CD14-positive monocyte (primary cell): ENCODE measurements around the gene PCSK1N. TPM values are rescaled to one million over a fixed set of nuclear protein-coding genes. Genes with fewer than 3 reads are reported as not detected.

ENCODE experiments used
- DNase-seq, 3 donors: peaks; one replicate each; pipeline ENCODE4 v3.0.0-alpha.2; 2011 to 2022
- H2AFZ ChIP-seq: 2 replicates; pipeline ENCODE4 v1.6.0; 2012; ENCODE audit warnings: mild to moderate bottlenecking, low read depth, low read length, inconsistent platforms; ENCODE audit not compliant: insufficient read depth, poor library complexity, severe bottlenecking
- H3K27ac ChIP-seq, 2 donors: 1 replicate in 1 of 2; 2 replicates in 1 of 2; pipeline ENCODE4 v1.5.1; 2012 to 2013; ENCODE audit warnings: low read length in 2 of 2, control low read depth in 1 of 2, inconsistent platforms in 1 of 2, low read depth in 1 of 2, mild to moderate bottlenecking in 1 of 2
- H3K27me3 ChIP-seq, 2 donors: one replicate each; pipeline versions ENCODE4 v1.6.0 to v1.6.1; 2011 to 2013; ENCODE audit warnings: low read length in 2 of 2; ENCODE audit not compliant: control insufficient read depth in 2 of 2, insufficient read depth in 2 of 2
- H3K36me3 ChIP-seq, 2 donors: replicated peaks in 1 of 2; 1 replicate in 1 of 2; 2 replicates in 1 of 2; pipeline versions ENCODE4 v1.5.1 to v1.6.1; 2012 to 2013; ENCODE audit warnings: low read length in 2 of 2, control low read depth in 1 of 2, inconsistent platforms in 1 of 2, mild to moderate bottlenecking in 1 of 2; ENCODE audit not compliant: insufficient read depth in 2 of 2, control insufficient read depth in 1 of 2
- H3K4me1 ChIP-seq, 2 donors: 1 replicate in 1 of 2; 2 replicates in 1 of 2; pipeline versions ENCODE4 v1.5.1 to v1.6.1; 2012 to 2013; ENCODE audit warnings: low read length in 2 of 2, control low read depth in 1 of 2, inconsistent platforms in 1 of 2, mild to moderate bottlenecking in 1 of 2, moderate library complexity in 1 of 2; ENCODE audit not compliant: insufficient read depth in 2 of 2, control insufficient read depth in 1 of 2
- H3K4me2 ChIP-seq: replicated peaks from 2 replicates; pipeline ENCODE3; 2012; ENCODE audit warnings: low read length, moderate library complexity, mild to moderate bottlenecking; ENCODE audit not compliant: poor library complexity, severe bottlenecking; ENCODE audit errors: extremely low read depth
- H3K4me3 ChIP-seq, 3 experiments: fragments of 200-600 bp in 1 of 3; sonication (generic) in 1 of 3; replicated peaks in 1 of 3; 1 replicate in 2 of 3; 2 replicates in 1 of 3; pipeline ENCODE4 v1.5.1; 2011 to 2013; ENCODE audit warnings: low read length in 3 of 3, mild to moderate bottlenecking in 3 of 3, control low read depth in 2 of 3, low read depth in 2 of 3, inconsistent platforms in 1 of 3, moderate library complexity in 1 of 3
- H3K79me2 ChIP-seq: 2 replicates; pipeline ENCODE4 v1.6.0; 2012; ENCODE audit warnings: mild to moderate bottlenecking, control low read depth, inconsistent platforms, low read length, moderate library complexity; ENCODE audit not compliant: insufficient read depth
- H3K9ac ChIP-seq: 2 replicates; pipeline ENCODE4 v1.6.0; 2017; ENCODE audit warnings: low read length, mild to moderate bottlenecking; ENCODE audit not compliant: insufficient read depth, poor library complexity, severe bottlenecking
- H3K9me3 ChIP-seq, 2 donors: replicated peaks in 1 of 2; 1 replicate in 1 of 2; 2 replicates in 1 of 2; pipeline versions ENCODE4 v1.5.1 to v1.6.1; 2012 to 2013; ENCODE audit warnings: low read length in 2 of 2, control low read depth in 1 of 2; ENCODE audit not compliant: control insufficient read depth in 1 of 2, insufficient read depth in 1 of 2
- H4K20me1 ChIP-seq: 2 replicates; pipeline ENCODE4 v1.6.0; 2012; ENCODE audit warnings: mild to moderate bottlenecking, low read length, control low read depth, moderate library complexity; ENCODE audit not compliant: insufficient read depth
- H3K27ac Mint-ChIP-seq, 7 donors: one replicate each; pipeline ENCODE4 v1.8.0; 2020; ENCODE audit warnings: mild to moderate bottlenecking in 7 of 7, mixed read lengths in 7 of 7, moderate library complexity in 6 of 7, inconsistent platforms in 2 of 7
- H3K27me3 Mint-ChIP-seq, 3 donors: one replicate each; pipeline ENCODE4 v1.8.0; 2021 to 2022; ENCODE audit warnings: low read depth in 3 of 3, mild to moderate bottlenecking in 3 of 3, mixed read lengths in 3 of 3, moderate library complexity in 3 of 3, inconsistent platforms in 1 of 3
- H3K36me3 Mint-ChIP-seq, 2 donors: one replicate each; pipeline ENCODE4 v1.8.0; 2020; ENCODE audit warnings: mixed read lengths in 2 of 2, inconsistent platforms in 1 of 2, mild to moderate bottlenecking in 1 of 2
- H3K4me1 Mint-ChIP-seq: one replicate; pipeline ENCODE4 v1.8.0; 2020; ENCODE audit warnings: mild to moderate bottlenecking, mixed read lengths
- H3K4me3 Mint-ChIP-seq, 2 donors: one replicate each; pipeline ENCODE4 v1.8.0; 2020; ENCODE audit warnings: mild to moderate bottlenecking in 2 of 2, mixed read lengths in 2 of 2, moderate library complexity in 1 of 2
- H3K9me3 Mint-ChIP-seq, 7 donors: one replicate each; pipeline ENCODE4 v1.8.0; 2020 to 2022; ENCODE audit warnings: mixed read lengths in 7 of 7, mild to moderate bottlenecking in 6 of 7, moderate library complexity in 6 of 7, inconsistent platforms in 2 of 7
- CTCF ChIP-seq: fragments of 200-600 bp; IDR thresholded peaks from one replicate; pipeline ENCODE4 v1.8.0; 2022; ENCODE audit warnings: antibody characterized with exemption, mild to moderate bottlenecking
- WGBS: methylation state at CpG from one replicate; pipeline ENCODE4 v1.1.5; 2013; ENCODE audit warnings: missing lambda C conversion rate; ENCODE audit not compliant: insufficient coverage; 5-methylcytosine and 5-hydroxymethylcytosine counted together
- intact Hi-C, 2 donors: fragments of 100-400 bp; cut with micrococcal nuclease; formaldehyde crosslinking; loops; one replicate each; pipeline versions ENCODE4 v1.15.0 to v1.15.1; 2023
- polyA plus RNA-seq, 3 donors: library from polyadenylated mRNA; depleted of rRNA in 1 of 3; unstranded in 2 of 3; stranded (reverse) in 1 of 3; fragments of 300-500 nt in 2 of 3; fragments of >200 nt in 1 of 3; fragmentation: Illumina TruSeq in 2 of 3; gene quantifications; 1 replicate in 2 of 3; 2 replicates in 1 of 3; pipeline ENCODE4 v1.2.3, GENCODE V29; 2012 to 2021

PCSK1N gene
- polyA plus RNA-seq, 3 donors: not detected

GRCh38 chrX:48802089-48802904 lies 33.1 kb downstream of the PCSK1N start:
- peak; percentile 51 to 69 (median 62) for DNase-seq
- Histone ChIP-seq H3K9me3 (no peaks in the 10 kb centered on the region), H3K4me3 (peak overlapping the region; percentile 61 to 81 (median 68)), H3K36me3 (peaks cover 0 to 24% of the 10 kb centered on the region in 2 donors), H4K20me1 (no peaks in the 10 kb centered on the region), H3K9ac (peak overlapping the region; percentile 78), H3K4me1 (peaks cover 16 to 19% of the 10 kb centered on the region in 2 donors), H3K79me2 (no peaks in the 10 kb centered on the region), H3K27ac (peak overlapping the region; percentile 91 to 98), H3K27me3 (no peaks in the 10 kb centered on the region), H2AFZ (peak overlapping the region; percentile 71), H3K4me2 (peak overlapping the region; percentile 80)
- Mint-ChIP-seq H3K27me3 (peaks cover 0 to 8% (median 0%) of the 10 kb centered on the region in 3 donors), H3K27ac (peak overlapping the region; percentile 98 to 99 (median 99)), H3K4me1 (peaks cover 13% of the 10 kb centered on the region), H3K9me3 (peaks cover 0 to 11% (median 5%) of the 10 kb centered on the region in 7 donors), H3K36me3 (peaks cover 21 to 27% of the 10 kb centered on the region in 2 donors), H3K4me3 (peak overlapping the region; percentile 93 to 96)
- no peak for TF ChIP-seq CTCF
- WGBS: under 1% methylated on average over 18 of the region's 40 CpGs
- intact Hi-C loops: loop anchor here (5.0 to 10.0 kb wide), 6 partner anchors 65 to 317 kb away; partner anchors contain the start of genes PQBP1 (in 2 of the 2), TIMM17B (in 2 of the 2), RBM3 (in 1 of the 2) and SUV39H1 (in 1 of the 2)

GRCh38 chrX:48801280-48802088 lies 33.9 kb downstream of the PCSK1N start, which contains the start of gene HDAC6:
TSS of gene HDAC6 (plus strand) at chrX:48802067. CDS start at chrX:48802693, 626 bp downstream.
- peak within 1 kb of the TSS; percentile 61 to 81 (median 79) for H3K4me3 ChIP-seq
- peak within 1 kb of the TSS; percentile 94 to 98 for H3K27ac ChIP-seq
- H2AFZ ChIP-seq: peak within 1 kb of the TSS; percentile 78
- no peaks in the 10 kb centered on the region for H3K9me3 ChIP-seq
- peak; percentile 95 to 98 (median 97) for DNase-seq
- H3K79me2 ChIP-seq: no peaks in the 10 kb centered on the region
- peaks cover 16 to 19% of the 10 kb centered on the region in 2 donors for H3K4me1 ChIP-seq
- H3K27me3 ChIP-seq: no peaks in the 10 kb centered on the region
- no peak for TF ChIP-seq CTCF
- peak within 1 kb of the TSS; percentile 78 for H3K9ac ChIP-seq
- Mint-ChIP-seq H3K9me3 (peaks cover 0 to 11% (median 5%) of the 10 kb centered on the region in 7 donors), H3K36me3 (peaks cover 16 to 23% of the 10 kb centered on the region in 2 donors), H3K4me3 (peak within 1 kb of the TSS; percentile 93 to 96), H3K4me1 (peaks cover 13% of the 10 kb centered on the region), H3K27me3 (peaks cover 0 to 8% (median 0%) of the 10 kb centered on the region in 3 donors), H3K27ac (peak within 1 kb of the TSS; percentile 98 to 99 (median 99))
- H4K20me1 ChIP-seq: no peaks in the 10 kb centered on the region
- intact Hi-C loops: loop anchor here (5.0 to 10.0 kb wide), 6 partner anchors 64 to 317 kb away; partner anchors contain the start of genes PQBP1 (in 2 of the 2), TIMM17B (in 2 of the 2), RBM3 (in 1 of the 2) and SUV39H1 (in 1 of the 2)
- peak within 1 kb of the TSS; percentile 80 for H3K4me2 ChIP-seq
- peaks cover 0 to 23% of the 10 kb centered on the region in 2 donors for H3K36me3 ChIP-seq
- WGBS: 2% methylated on average over 55 of the region's 89 CpGs
